Fibroblast of skin of abdomen (primary cell): ENCODE results near the gene MYLK2.
A peak's percentile ranks its signal among the peaks of the same experiment; 100 is the strongest.

Experiments
- DNase-seq: peaks from one replicate; pipeline ENCODE4 v3.0.0-alpha.2; 2013

MYLK2 gene

DNA sequence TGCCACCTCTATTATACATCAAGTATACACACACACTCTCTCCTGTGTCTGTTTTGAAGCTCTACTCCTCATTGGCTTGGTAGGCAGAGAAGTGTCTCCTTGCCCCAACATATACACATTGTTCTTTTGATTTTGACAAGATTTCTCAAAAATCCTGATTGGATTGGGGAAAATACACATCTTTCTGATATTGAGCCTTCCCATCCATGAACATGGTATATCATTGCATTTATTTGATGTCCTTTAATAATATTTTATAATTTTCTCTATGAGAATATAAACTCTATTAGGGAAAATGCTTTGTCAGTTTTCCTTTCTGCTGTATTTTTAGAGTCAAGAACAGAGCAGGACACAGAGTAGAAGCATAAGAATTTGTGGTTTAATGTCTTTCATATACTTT, 58.5 kb downstream of the MYLK2 start:
- DNase-seq = no peak

DNA sequence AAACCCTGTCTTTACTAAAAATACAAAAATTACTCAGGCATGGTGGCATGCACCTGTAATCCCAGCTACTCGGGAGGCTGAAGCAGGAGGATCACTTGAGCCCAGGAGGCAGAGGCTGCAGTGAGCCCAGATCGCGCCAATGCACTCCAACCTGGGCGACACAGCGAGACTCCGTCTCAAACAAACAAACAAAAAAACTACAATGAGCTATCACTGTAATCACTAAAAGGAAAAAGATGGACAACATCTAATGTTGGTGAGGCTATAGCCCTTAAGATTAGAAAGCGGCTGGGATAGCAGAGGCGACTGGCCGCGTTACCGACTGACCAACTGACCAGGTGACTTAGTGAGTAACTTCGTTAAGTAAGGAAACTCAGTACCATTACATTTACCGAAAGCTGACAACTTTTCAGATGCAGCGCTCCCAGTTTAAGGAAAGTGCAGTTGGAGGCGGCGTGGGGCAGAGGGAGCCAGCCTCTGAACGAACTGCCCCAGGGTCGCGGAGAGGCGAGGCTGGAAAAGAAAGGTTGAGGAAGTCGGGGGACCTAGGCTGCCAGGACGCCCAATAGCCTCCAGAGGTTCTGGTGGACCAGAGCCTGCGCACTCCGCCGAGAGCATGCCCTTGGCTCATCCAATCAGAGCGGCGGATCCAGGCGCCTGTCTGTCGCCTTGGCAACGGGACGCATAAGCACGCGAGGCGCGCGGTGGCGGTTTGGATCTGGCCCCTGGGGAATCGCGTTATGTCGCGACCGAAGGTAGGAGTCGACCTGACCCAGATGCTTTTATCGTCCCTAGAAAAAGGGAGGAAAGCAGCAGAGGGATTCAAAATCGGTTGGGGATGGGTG, 60.2 kb downstream of the MYLK2 start:
- DNase-seq = peak; percentile 95

DNA sequence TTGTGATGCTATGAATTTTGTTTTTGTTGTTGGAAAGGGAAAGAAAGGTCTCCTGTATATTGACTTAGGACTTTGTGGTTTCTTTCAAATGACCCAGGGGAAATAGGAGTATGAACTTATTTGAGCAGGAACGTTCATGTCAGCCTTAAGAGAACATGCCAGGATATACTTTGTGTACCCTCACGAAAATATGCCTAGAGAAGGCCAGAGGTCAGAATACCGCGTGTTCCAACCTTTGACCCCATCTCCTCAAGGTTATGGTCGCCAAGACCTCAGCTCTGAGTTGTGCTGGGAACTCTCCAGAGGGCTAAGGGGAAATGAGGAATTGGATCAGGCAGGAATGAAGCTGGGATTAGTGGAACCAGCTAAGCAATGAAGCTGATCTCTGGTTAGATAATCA, 62.8 kb downstream of the MYLK2 start:
- no peak for DNase-seq

DNA sequence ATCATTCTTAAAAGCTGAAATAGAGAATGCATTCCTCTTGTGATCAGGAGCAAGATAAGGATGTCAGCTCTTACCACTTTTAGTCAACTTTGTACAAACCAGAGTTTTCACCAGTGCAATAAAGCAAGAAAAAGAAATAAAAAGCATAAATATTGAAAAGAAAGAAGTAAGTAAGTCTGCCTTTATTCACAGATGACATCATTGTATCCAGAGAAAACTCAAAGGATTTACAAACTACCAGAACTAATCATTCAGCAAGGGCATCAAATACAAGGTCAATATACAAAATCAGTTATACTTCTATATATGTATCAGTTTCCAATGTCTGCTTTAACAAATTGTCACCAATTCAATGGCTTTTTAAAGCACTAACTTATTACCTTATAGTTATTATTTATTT, 64.7 kb downstream of the MYLK2 start:
- DNase-seq = no peak
